Measurements from ENCODE around the gene CLIP4. TPM values are rescaled to one million over a fixed set of nuclear protein-coding genes. Genes with fewer than 3 reads are reported as not detected.

The CLIP4 gene
- total RNA-seq, 1 donor from 2014 or later: 23.6 TPM

- Mint-ChIP-seq H3K36me3 (ENCODE audit: low read depth) (no peaks in the 10 kb centered on the region), H3K9me3 (no peaks in the 10 kb centered on the region), H3K27me3 (no peaks in the 10 kb centered on the region), H3K4me3 (no peak overlapping the region), H3K4me1 (no peaks in the 10 kb centered on the region), H3K27ac (no peak overlapping the region)
- peak; percentile 42 for DNase-seq
- intact Hi-C loops (cut with micrococcal nuclease): loop anchor here (5.0 kb wide), 1 partner anchor 373 kb away; no protein-coding TSS in a partner anchor
Measured at GRCh38 chr2:29195796-29196195, 80.6 kb downstream of the CLIP4 start.

DNA sequence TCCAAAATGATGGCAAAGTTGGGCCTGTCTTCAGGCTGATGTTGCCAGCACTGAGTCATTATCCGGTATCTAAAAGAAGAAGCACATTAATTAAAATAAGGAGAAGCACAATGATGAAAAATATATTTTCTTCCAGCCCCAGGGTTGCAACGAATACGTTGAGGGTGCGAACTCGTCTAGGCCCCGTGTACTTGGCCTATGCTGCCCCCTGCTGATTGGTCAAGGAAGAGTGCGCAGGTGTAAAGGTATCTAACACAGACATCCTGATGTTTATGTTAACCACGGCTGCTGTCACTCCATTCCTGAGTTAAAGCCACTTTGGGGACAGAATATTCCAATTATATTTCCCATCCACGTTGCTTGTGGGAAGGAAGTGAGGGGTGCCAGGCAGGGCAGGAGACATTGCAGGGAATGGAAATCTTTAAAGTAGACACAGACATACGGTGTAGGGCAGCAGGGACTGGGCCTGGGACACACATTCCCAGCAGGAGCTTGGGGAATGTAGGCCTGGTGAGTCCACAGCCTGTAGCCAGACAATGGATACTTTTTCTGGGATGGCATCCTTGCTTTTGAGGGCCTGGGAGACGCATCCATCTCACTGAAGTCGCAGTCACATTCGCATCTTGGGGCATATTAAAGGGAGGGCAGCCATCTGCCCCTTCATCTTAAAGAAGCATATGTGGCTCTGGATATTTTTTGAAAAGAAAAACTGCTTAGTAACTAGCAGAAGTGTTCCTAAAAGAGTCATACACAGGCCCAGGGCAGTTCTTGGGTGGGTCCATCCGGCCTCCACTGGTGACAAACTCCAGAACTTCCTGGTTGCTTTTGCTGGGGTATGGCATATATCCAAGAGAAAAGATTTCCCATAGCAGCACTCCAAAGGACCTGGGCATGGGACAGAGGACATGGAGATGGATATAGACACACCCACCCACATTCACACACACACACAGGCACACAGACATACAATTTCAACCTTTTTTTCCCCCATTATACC is 81.9 kb downstream of the CLIP4 start:
- H3K4me3 Mint-ChIP-seq: no peak overlapping the region
- H3K4me1 Mint-ChIP-seq: no peaks in the 10 kb centered on the region
- no peaks in the 10 kb centered on the region for H3K9me3 Mint-ChIP-seq
- no peaks in the 10 kb centered on the region for H3K27me3 Mint-ChIP-seq
- intact Hi-C loops (cut with micrococcal nuclease): loop anchor here (1.0 to 5.0 kb wide), 2 partner anchors 239 to 375 kb away; no protein-coding TSS in a partner anchor
- H3K27ac Mint-ChIP-seq: no peak overlapping the region
- peak; percentile 94 for DNase-seq
- no peaks in the 10 kb centered on the region for H3K36me3 Mint-ChIP-seq (ENCODE audit: low read depth)

- intact Hi-C loops (cut with micrococcal nuclease): no loop called here
- Mint-ChIP-seq H3K27ac (no peak overlapping the region), H3K36me3 (ENCODE audit: low read depth) (no peaks in the 10 kb centered on the region), H3K4me3 (no peak overlapping the region), H3K4me1 (no peaks in the 10 kb centered on the region), H3K27me3 (no peaks in the 10 kb centered on the region), H3K9me3 (no peaks in the 10 kb centered on the region)
- DNase-seq: no peak
Measured at GRCh38 chr2:29201979-29202378, 86.8 kb downstream of the CLIP4 start.

- Mint-ChIP-seq H3K4me3 (no peak overlapping the region), H3K27me3 (no peaks in the 10 kb centered on the region), H3K9me3 (no peaks in the 10 kb centered on the region), H3K36me3 (ENCODE audit: low read depth) (no peaks in the 10 kb centered on the region), H3K4me1 (no peaks in the 10 kb centered on the region), H3K27ac (no peak overlapping the region)
- intact Hi-C loops (cut with micrococcal nuclease): no loop called here
- DNase-seq: no peak
Measured at GRCh38 chr2:29202819-29203495, 87.7 kb downstream of the CLIP4 start.

GRCh38 chr2:29206941-29207340 is 91.7 kb downstream of the CLIP4 start:
- Mint-ChIP-seq H3K27ac (no peak overlapping the region), H3K27me3 (no peaks in the 10 kb centered on the region), H3K9me3 (no peaks in the 10 kb centered on the region), H3K4me3 (no peak overlapping the region), H3K4me1 (no peaks in the 10 kb centered on the region), H3K36me3 (ENCODE audit: low read depth) (no peaks in the 10 kb centered on the region)
- no peak for DNase-seq
- intact Hi-C loops (cut with micrococcal nuclease): no loop called here

GRCh38 chr2:29207352-29208148 is 92.3 kb downstream of the CLIP4 start:
- intact Hi-C loops (cut with micrococcal nuclease): no loop called here
- Mint-ChIP-seq H3K9me3 (no peaks in the 10 kb centered on the region), H3K4me3 (no peak overlapping the region), H3K27me3 (no peaks in the 10 kb centered on the region), H3K36me3 (ENCODE audit: low read depth) (no peaks in the 10 kb centered on the region), H3K27ac (no peak overlapping the region), H3K4me1 (no peaks in the 10 kb centered on the region)
- DNase-seq: no peak

DNA sequence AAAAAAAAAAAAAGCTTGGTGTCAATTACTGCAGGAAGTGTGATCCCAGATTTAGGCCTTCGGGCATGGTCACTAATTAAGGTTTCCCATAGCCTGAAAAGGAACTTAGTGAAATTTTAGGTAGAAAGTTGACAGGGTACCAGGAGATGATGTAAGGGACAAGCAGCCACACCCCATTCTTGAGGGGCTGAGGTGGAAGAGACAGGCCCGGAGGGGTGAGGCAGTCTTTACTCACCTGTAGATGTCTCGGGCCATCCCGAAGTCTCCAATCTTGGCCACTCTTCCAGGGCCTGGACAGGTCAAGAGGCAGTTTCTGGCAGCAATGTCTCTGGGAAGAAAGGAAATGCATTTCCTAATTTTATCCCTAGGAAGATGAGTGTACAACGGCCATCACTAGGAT is 94.3 kb downstream of the CLIP4 start:
- Mint-ChIP-seq H3K4me1 (peaks cover 2% of the 10 kb centered on the region), H3K4me3 (no peak overlapping the region), H3K36me3 (ENCODE audit: low read depth) (no peaks in the 10 kb centered on the region), H3K27ac (no peak overlapping the region), H3K9me3 (no peaks in the 10 kb centered on the region), H3K27me3 (no peaks in the 10 kb centered on the region)
- intact Hi-C loops (cut with micrococcal nuclease): no loop called here
- no peak for DNase-seq

GRCh38 chr2:29212009-29212408 is 96.8 kb downstream of the CLIP4 start:
- H3K27me3 Mint-ChIP-seq: no peaks in the 10 kb centered on the region
- intact Hi-C loops (cut with micrococcal nuclease): no loop called here
- H3K4me1 Mint-ChIP-seq: peaks cover 2% of the 10 kb centered on the region

GRCh38 chr2:29213888-29214291 is 98.7 kb downstream of the CLIP4 start:
- intact Hi-C loops (cut with micrococcal nuclease): no loop called here
- no peaks in the 10 kb centered on the region for H3K36me3 Mint-ChIP-seq (ENCODE audit: low read depth)
- peaks cover 2% of the 10 kb centered on the region for H3K4me1 Mint-ChIP-seq
- no peak overlapping the region for H3K27ac Mint-ChIP-seq
- no peak for DNase-seq
- no peaks in the 10 kb centered on the region for H3K27me3 Mint-ChIP-seq
- H3K9me3 Mint-ChIP-seq: no peaks in the 10 kb centered on the region
- H3K4me3 Mint-ChIP-seq: no peak overlapping the region

More at GRCh38 chr2:29212009-29212408, 96.8 kb downstream of the CLIP4 start:
- Mint-ChIP-seq H3K4me3 (no peak overlapping the region), H3K27ac (no peak overlapping the region), H3K36me3 (ENCODE audit: low read depth) (no peaks in the 10 kb centered on the region), H3K9me3 (no peaks in the 10 kb centered on the region)
- no peak for DNase-seq

DNA sequence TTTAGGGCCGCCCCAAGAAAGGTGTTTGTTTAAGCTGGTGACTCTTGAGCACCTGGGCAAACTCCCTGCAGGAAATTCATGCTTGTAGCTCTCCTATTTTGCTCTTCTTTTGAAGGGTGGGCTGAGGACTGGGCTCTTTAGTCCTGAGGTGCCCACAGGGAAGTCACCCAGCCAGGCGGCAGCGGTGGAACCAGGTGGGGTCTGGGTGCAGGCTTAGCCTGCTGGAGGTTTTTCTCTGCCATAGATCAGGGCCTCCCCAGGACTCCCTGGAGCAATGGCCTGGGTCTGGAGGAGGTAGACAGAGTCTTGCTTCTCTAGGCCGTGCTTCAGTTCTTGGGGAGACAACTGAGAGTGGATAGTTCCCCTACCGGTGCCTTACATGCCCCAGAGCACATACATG is 99.9 kb downstream of the CLIP4 start:
- DNase-seq: no peak
- H3K27me3 Mint-ChIP-seq: no peaks in the 10 kb centered on the region
- H3K4me3 Mint-ChIP-seq: no peak overlapping the region
- H3K9me3 Mint-ChIP-seq: no peaks in the 10 kb centered on the region
- intact Hi-C loops (cut with micrococcal nuclease): no loop called here
- no peak overlapping the region for H3K27ac Mint-ChIP-seq
- peaks cover 2% of the 10 kb centered on the region for H3K4me1 Mint-ChIP-seq
- H3K36me3 Mint-ChIP-seq (ENCODE audit: low read depth): no peaks in the 10 kb centered on the region

- no peak for DNase-seq
- Mint-ChIP-seq H3K9me3 (no peaks in the 10 kb centered on the region), H3K4me1 (peaks cover 2% of the 10 kb centered on the region), H3K4me3 (no peak overlapping the region), H3K36me3 (ENCODE audit: low read depth) (no peaks in the 10 kb centered on the region), H3K27me3 (no peaks in the 10 kb centered on the region), H3K27ac (no peak overlapping the region)
- intact Hi-C loops (cut with micrococcal nuclease): no loop called here
Measured at GRCh38 chr2:29215739-29216608, 100.8 kb downstream of the CLIP4 start.

GRCh38 chr2:29216609-29216909 is 101.3 kb downstream of the CLIP4 start:
- no peaks in the 10 kb centered on the region for H3K36me3 Mint-ChIP-seq (ENCODE audit: low read depth)
- H3K27me3 Mint-ChIP-seq: no peaks in the 10 kb centered on the region
- intact Hi-C loops (cut with micrococcal nuclease): no loop called here
- no peak overlapping the region for H3K4me3 Mint-ChIP-seq
- DNase-seq: no peak
- no peak overlapping the region for H3K27ac Mint-ChIP-seq
- peaks cover 2% of the 10 kb centered on the region for H3K4me1 Mint-ChIP-seq
- H3K9me3 Mint-ChIP-seq: no peaks in the 10 kb centered on the region

- Mint-ChIP-seq H3K9me3 (no peaks in the 10 kb centered on the region), H3K4me1 (peaks cover 2% of the 10 kb centered on the region), H3K4me3 (no peak overlapping the region), H3K27ac (no peak overlapping the region), H3K36me3 (ENCODE audit: low read depth) (no peaks in the 10 kb centered on the region), H3K27me3 (no peaks in the 10 kb centered on the region)
- no peak for DNase-seq
- intact Hi-C loops (cut with micrococcal nuclease): no loop called here
Measured at GRCh38 chr2:29218071-29218470, 102.9 kb downstream of the CLIP4 start.

All from activated CD4-positive, alpha-beta T cell treated with anti-CD3 and anti-CD28 coated beads, Interleukin-2, amount 10 ng/mL, durations not matched to agents 24 days and 14 days (primary cell).